NCI-H82 (cell line): ENCODE results near the gene EPN3.

Source experiments
- DNase-seq: peaks from one replicate; lab custom pipeline; 2025; lab: John Stamatoyannopoulos, UW

EPN3 gene

DNA sequence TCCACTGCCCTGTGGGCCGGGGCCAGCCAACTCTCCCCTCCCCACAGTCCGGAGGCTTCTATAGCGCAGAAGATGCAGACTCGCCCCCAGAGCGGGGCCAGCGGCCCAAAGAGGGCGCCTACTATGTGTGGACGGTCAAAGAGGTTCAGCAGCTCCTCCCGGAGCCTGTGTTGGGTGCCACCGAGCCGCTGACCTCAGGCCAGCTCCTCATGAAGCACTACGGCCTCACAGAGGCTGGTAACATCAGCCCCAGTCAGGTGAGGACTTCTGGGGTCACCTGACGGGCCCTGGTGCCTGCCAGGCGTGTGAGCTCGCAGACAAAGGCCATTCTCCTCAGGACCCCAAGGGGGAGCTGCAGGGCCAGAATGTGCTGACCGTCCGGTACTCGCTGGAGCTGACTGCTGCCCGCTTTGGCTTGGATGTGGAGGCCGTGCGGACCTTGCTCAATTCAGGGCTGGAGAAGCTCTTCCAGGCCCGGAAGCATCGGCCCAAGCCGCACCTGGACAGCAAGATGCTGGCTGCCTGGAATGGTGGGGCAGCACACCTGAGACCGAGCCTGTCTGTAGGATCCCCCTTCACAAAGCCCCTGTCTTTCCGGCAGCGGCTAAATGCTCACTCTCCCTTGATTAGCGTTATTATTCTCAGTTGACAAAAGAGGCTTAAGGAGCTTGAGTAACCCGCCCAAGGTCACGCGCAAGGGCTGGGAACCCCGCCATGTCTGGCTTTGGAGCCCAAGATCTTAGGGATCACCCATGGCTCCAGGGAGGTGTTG, 18.3 kb downstream of the EPN3 start:
- DNase-seq = peak; percentile 95

DNA sequence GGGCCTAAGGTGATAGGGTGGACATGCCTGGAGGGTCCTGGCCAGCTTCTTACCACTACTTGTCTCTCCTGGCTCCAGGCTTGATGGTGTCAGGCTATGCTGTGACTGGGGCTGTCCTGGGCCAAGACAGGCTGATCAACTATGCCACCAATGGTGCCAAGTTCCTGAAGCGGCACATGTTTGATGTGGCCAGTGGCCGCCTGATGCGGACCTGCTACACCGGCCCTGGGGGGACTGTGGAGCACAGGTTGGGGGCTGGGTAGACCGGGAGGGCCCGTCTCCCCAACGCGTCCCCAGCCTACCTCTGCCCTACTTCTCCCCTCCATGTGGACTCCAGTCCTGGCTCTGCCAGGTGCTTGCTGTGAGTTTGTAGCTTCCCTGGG, 18.9 kb downstream of the EPN3 start:
- DNase-seq = no peak

DNA sequence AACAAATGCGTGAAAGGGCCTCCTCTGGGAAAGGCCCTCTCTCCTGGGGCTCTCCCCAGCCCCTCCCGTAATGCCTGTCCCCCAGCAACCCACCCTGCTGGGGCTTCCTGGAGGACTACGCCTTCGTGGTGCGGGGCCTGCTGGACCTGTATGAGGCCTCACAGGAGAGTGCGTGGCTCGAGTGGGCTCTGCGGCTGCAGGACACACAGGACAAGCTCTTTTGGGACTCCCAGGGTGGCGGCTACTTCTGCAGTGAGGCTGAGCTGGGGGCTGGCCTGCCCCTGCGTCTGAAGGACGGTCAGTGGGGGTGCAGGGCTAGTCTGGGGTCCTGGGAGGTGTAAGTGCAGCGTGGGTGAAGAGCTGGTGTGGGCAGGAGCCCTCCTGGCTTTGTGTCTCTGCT, 19.3 kb downstream of the EPN3 start:
- DNase-seq = no peak

DNA sequence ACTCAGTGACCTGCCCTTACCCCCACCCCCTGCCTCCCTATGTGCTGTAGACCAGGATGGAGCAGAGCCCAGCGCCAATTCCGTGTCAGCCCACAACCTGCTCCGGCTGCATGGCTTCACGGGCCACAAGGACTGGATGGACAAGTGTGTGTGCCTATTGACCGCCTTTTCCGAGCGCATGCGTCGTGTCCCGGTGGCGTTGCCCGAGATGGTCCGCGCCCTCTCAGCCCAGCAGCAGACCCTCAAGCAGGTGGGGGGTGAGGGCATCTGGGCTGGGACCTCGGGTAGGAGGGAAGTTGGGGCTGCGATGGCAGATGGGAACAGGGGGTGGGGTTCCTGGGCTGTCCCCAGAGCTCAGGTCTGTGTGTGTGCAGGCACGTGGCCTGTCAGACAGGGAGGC, 21.7 kb downstream of the EPN3 start:
- no peak for DNase-seq

DNA sequence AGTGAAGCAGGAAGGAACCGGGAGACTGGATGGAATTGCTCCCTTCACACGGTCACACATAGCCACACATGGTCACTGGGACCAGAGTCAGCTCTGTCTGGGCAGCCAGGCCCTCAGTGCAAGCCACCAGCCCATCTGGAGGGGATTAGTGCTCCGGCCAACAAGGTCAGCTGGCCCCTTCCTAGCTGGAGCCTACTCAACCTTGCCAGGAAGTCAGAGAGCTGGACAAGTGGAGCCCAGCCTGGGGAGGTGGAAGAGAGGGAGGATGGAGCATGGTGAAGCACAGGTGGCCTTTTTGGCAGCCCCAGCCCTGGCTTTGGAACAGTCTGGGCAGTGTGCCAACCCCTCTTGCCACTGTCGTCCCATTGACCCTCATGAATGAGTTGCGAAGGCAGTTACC, 24.3 kb downstream of the EPN3 start:
- DNase-seq = peak; percentile 83

DNA sequence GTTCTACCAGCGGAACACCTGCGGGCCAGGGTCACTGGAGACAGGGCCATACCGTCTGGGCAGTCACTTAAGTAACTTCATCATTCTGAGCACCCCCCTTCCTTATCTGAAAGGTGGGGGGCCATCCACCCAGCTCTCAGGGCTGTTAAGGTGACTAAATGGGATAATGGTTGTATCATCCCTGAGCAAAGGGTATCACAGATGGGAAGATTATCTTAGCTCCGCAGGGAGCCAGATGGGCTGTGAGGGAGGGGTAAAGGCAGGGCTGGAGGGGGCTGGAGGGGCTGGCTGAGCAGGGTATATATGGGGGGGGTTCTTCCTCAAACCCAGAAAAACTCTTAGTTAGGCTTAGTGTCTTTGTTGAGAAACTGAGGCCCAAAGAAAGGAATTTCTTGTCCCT, 25.1 kb downstream of the EPN3 start:
- DNase-seq = peak; percentile 99

DNA sequence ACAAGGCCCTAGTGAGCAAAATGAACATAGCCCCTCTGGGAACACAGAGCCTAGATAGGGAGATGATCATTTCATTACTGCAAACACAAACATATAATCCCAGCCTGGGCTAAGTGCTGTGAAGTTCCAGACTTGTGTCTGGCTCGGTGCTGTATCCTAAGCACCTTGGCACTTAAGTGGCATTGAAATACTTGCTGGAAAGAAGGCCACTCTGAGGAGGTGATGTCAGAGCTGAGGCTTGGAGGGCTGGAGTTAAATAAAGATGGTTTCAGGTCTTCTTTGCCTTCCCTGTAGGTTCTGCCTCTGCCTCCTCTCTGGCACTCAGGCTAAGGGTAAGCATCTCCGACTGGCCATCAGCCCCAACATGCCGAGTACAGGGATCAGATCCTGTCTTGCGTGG, 25.6 kb downstream of the EPN3 start:
- peak; percentile 96 for DNase-seq

DNA sequence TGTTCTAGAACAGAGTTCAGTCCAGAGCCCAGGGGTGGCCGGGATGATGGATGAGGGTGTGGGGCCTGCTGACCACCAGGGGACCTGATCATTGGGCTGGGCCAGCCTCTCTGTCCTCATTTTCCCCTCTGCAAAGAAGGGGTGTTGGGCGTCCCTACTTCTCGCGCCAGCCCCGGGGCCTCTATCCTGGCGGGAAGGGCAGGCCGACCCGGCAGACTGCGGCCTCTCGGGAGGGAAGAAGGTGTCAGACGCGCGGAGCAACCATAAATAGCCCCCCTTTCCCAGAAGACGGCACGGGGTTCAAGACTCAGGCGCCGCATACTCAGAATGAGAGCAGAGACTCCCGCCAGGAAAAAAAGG, 26.0 kb downstream of the EPN3 start:
- no peak for DNase-seq

DNA sequence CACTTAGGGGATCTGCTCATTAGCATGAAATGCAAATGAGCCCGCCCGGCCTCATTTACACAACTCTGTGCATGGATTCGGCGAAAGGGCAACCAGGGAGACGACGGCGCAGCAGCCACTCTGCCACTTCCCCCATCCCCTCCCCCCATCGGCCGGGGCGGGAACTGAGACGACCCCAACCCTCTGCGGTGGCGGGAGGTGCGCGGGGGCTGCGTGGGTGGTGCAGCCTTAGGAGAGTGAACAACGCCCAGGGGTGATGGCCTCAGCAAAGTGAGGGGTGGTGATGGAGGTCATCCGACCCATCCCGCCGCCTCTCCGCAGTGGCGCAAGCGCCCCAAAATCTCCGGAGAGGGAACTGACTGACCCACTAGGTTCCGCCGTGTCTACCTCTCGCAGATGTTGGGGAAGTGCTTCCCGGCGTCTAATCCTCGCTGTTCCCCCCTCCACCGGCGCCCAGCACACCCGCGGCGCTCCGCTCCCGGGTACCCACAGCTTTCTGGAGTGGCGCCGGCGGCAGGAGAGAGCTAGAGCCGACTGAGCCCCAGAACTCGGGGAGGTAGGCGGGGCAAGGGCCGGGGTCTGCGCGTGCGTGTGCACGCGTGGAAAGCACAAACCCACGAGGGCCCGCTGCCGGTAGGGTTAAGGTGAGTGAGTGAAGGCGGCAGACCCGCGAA, 26.5 kb downstream of the EPN3 start:
- peak; percentile 84 for DNase-seq

DNA sequence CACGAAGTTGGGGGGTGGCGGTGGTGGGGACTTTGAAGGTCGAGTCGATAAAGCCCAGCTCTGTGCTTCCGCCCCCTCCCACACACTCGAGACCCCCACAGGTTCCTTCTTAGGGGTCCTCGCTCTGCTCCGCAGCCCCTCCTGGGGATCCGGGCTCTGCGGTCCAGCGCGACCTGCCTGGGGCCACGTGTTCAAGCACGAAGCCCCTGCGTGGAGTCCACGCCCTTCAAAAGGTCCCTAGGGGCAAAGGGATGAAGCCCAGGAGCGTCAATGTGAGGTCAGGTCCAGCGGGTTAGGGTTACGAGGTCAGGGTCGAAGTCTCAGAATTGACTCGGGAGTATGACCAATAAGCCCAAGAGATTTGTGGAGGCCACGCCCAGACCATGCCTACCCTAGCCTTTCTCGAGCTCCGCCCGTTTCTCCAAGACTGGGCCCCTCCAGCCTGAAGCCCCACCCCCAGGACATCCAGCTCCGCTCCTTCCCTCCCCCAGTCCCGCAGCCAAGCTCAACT, 27.2 kb downstream of the EPN3 start:
- DNase-seq = peak; percentile 99

DNA sequence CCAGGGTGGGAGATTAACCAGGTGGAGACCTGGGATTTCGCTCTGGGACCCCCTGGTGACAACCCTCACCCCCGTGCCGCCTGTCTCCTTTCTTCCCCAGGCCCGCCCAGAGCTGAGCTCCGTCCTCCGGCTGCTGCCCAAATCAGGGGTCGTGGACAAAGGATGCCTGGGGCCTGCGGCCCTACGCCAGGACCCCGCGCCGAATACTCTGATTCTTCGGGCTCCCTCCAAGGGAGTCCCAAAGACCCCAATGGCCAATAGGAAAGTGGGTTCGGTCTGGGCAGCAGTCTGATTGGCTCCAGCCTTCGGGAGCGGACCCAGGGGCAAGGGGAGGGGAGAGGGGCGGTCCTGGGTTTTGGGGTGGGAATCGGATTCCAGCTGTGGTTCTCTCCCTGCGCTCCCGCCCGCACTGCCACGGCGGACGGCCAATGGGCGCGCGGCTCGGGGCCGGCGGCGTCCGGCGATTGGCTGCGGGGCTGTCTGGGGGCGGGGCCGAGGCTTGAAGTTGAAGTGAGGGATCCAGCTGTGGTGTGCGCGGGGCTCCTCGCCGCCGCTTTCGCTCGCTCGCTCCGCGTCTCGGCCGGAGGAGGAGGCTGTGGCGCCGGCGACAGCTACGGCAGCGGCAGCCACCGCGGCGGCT, 27.8 kb downstream of the EPN3 start, which contains the start of gene CACNA1G:
Gene CACNA1G (plus strand): TSS at position 531 of the 640 bp plus-strand sequence. CDS start 745 bp downstream, outside the sequence.
- DNase-seq = peak; percentile 95

DNA sequence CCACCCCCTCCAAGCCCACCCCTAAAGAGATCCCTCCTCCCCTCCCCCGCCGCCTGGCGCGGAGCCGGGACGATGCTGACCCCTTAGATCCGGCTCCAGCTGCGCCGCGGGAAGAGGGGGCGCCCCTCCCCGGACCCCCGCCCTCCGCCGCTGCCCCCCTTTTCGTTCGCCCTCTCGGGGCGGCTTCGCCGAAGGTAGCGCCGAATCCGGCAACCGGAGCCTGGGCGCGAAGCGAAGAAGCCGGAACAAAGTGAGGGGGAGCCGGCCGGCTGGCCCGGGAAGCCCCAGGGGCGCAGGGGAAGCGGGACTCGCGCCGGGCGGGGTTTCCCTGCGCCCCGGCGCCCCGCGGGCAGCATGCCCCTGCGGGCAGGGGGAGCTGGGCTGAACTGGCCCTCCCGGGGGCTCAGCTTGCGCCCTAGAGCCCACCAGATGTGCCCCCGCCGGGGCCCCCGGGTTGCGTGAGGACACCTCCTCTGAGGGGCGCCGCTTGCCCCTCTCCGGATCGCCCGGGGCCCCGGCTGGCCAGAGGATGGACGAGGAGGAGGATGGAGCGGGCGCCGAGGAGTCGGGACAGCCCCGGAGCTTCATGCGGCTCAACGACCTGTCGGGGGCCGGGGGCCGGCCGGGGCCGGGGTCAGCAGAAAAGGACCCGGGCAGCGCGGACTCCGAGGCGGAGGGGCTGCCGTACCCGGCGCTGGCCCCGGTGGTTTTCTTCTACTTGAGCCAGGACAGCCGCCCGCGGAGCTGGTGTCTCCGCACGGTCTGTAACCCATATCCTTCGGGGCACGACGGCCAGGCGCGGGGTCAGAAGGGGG, 28.6 kb downstream of the EPN3 start:
- peak; percentile 32 for DNase-seq

DNA sequence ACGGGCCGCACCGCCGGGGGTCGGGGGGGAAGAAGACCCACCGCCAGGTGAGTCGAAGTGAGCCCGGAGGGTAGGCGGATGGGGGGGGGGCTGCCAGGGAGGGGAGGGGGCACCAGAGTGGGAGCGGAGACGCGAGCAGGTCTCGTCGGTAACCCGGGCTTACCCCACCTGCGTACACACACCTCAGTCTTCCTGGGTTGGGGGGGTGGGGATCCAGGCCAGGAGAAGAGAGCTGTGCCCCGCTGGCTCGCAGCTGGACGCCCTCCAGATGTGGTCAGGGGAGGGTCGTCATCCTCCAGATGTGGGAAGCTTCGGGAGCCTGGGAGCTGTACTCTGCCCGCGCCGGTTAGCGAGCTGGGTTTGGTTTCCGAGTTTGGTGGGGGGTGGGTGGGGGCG, 29.2 kb downstream of the EPN3 start:
- no peak for DNase-seq

DNA sequence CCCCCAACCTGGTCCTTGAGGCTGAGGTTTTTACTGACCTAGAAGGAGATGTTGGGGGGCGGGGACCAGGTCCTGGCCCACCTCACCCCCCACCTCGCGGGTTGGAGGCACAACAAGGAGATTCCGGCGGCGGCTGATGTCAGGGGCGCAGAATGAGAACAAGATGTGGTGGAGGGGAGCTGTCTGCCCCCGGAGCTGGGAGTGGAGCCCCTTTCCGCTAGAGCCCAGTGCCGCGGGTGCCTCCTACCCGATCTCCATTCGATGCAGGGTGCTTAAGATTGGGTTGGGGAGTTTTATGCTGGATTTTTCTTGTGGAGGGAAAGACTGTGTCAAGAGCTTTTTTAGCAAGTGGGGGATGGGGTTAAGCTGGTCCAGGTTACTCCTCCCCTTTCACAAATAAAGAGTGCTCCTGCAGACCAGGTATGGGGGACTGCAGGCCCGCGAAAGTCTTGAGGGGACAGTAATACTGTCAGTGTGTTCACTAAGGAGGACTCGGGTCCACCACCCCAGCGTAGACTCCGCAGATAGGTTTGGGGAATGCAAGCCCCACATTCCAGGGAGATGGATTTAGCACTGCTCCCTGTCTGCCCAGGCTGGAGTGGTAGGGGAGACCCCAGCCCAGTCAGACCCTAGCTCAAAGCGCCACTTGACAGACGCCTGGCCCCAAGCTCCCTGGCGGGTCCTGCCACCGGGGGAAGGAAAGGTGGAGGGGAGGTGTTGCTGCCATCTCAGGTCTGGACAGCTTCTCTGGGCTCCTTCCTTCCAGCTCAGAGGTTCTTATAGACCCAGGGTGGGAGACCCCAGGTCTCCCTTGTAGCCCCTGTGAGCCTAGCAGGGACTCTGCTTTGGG, 29.9 kb downstream of the EPN3 start:
- DNase-seq = peak; percentile 51

DNA sequence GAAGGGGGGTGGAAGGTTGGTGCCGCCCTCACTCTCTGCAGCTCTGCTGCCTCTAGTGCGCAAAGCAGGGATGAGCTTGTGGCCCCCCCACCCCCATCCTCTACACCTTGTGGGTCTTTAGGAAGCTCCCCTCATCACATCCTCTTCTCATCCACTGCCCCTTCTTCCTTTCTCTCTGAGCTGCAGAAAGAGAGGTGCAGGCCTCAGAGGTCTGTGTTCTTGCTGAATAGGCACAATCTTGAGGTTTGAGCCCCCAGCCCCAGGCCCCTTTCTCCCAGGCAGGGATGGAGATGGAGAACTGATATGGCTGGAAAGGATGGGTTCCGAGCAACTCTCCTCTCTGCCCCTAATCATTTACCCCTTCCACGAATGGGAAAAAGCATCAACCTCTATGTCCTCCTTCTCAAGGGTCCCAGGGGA, 30.6 kb downstream of the EPN3 start:
- DNase-seq = peak; percentile 56

DNA sequence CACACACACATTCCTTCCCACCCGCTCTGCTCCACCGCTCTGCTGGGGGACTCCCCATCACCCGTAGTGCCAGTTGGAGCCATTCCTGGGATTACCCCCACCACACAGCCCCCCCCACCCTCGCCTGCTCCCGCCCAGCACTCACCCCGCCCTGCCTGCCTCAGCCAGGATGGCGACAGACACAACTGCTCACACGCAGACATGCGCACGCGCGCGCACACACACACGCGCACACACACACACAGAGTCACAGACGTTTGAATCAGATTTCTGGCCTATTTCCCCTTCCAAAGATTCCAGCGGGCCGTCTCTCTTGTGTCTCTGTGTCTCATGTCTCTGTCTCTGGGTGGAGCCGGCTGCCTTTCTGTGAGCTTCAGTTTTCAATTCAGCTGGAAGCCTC, 32.4 kb downstream of the EPN3 start:
- DNase-seq = peak; percentile 61

DNA sequence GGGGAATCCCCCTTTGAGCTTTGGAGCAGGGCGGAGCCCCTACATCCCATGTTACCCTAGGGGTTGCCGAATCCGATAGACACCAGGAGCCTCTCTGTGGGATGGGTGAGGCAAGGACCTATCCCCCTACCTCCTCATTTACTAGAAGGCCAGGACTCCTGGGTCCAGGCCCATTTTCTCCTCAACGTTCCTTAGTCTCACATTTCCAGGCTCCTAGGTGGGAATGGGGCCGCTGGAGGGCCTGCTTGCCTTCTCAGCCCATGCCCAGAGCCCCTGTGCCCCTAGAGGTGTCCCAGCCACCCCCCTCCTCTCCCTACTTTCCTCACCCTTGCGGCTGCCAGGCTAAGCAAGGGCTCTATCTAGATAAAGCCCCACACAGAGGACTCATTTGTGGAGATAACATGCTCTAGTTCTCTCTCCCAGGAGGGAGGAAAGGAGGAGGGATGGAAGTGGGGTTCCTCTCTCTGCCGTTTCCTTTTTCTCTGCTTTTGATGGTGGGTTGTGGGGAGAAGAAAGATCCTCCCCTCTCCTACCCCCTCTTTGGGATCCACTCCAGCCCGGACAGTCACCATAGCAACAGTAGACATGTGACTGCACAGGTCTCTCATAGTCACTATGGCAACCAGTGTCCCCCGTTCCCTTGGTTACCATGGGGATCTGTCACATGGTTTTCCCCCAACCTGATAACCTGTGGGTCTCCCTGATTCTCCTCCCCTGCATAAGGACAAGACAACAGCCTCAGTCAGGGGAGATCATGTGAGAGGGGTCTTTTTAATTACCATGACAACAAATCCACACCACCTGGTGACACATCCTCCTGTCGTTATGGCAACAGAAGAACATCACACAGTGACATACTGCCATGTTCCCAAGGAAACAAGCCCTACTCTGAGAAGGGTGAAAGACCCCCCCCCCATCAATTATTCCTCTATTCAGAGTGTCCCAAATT, 33.1 kb downstream of the EPN3 start:
- DNase-seq = peak; percentile 88

DNA sequence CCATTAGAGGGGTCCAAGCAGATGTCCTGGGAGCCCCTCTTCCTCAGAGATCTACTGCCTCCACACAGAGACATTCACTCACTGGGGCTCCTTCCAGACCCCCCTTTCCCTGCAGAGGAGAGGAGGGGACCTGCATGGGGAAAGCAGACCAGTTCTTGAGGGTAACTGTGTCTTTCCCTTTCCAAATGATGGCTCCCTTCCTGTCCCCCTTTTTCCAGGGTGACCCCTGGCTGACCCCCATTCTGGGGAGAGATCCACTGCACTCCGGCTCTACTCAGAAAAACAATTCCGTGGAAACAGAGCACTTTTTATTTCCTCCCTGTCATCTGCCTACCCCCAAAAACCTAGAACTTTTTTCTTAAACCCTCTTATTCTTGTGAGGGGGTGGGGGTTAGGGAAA, 34.4 kb downstream of the EPN3 start:
- DNase-seq = no peak

DNA sequence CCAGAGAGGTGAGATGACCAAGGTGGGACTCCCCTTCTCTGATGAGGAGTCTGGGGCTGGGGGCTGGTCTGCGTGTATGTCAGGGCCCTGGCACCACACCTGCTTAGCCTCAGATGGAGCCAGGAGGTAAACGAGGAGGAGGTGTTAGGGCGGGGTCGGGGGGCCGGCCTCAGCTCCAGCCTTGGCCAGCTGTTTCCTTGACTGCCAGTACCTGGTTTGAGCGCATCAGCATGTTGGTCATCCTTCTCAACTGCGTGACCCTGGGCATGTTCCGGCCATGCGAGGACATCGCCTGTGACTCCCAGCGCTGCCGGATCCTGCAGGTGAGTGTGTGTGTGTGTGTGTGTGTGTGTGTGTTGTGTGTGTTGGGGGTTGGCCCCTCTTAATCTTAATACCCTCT, 36.1 kb downstream of the EPN3 start:
- no peak for DNase-seq

DNA sequence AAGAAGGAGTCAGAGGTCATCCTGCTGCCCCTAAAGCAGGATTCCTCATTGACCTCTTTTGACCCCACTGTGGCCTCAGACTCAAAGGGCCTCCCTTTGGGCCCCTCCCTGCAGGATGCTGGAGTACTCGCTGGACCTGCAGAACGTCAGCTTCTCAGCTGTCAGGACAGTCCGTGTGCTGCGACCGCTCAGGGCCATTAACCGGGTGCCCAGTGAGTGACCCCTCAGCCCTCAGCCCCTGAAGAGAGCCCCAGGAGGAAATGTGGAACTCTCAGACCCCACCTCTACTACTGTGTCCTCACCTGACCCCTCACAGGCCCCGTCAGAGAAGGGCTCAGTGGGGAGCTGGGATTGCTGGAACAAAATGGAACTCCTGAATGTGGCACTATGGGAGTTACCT, 37.1 kb downstream of the EPN3 start:
- DNase-seq = no peak
